PC-9 (cell line): Measurements from ENCODE around the gene PAF1.

Experiments used
- EZH2 ChIP-seq: fragments of 200-600 bp; sonication (generic); IDR thresholded peaks from 2 replicates; pipeline ENCODE4 v1.8.0; 2017; ENCODE audit warnings: antibody characterized with exemption, low read depth
- TF ChIP-seq, protein P1 (sequence below): fragments of 200-600 bp; sonication (generic); conservative IDR thresholded peaks from 2 replicates; pipeline ENCODE4 v1.6.1; 2017; ENCODE audit warnings: mixed run types, antibody characterized with exemption, mild to moderate bottlenecking, moderate library complexity

DNA sequence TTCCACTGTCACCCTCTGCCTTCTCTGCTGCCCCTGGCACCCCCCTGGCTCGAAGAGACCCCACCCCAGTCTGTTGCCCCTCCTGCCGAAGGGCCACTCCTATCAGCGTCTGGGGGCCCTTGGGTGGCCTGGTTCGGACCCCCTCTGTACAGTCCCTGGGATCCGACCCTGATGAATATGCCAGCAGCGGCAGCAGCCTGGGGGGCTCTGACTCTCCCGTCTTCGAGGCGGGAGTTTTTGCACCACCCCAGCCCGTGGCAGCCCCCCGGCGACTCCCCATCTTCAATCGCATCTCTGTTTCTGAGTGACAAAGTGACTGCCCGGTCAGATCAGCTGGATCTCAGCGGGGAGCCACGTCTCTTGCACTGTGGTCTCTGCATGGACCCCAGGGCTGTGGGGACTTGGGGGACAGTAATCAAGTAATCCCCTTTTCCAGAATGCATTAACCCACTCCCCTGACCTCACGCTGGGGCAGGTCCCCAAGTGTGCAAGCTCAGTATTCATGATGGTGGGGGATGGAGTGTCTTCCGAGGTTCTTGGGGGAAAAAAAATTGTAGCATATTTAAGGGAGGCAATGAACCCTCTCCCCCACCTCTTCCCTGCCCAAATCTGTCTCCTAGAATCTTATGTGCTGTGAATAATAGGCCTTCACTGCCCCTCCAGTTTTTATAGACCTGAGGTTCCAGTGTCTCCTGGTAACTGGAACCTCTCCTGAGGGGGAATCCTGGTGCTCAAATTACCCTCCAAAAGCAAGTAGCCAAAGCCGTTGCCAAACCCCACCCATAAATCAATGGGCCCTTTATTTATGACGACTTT, 17.7 kb upstream of the PAF1 start:
- TF ChIP-seq, protein P1, sequence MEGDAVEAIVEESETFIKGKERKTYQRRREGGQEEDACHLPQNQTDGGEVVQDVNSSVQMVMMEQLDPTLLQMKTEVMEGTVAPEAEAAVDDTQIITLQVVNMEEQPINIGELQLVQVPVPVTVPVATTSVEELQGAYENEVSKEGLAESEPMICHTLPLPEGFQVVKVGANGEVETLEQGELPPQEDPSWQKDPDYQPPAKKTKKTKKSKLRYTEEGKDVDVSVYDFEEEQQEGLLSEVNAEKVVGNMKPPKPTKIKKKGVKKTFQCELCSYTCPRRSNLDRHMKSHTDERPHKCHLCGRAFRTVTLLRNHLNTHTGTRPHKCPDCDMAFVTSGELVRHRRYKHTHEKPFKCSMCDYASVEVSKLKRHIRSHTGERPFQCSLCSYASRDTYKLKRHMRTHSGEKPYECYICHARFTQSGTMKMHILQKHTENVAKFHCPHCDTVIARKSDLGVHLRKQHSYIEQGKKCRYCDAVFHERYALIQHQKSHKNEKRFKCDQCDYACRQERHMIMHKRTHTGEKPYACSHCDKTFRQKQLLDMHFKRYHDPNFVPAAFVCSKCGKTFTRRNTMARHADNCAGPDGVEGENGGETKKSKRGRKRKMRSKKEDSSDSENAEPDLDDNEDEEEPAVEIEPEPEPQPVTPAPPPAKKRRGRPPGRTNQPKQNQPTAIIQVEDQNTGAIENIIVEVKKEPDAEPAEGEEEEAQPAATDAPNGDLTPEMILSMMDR: no peak
- no peak for TF ChIP-seq EZH2
